Activated naive CD4-positive, alpha-beta T cell treated with anti-CD3 and anti-CD28 coated beads, Interleukin-2, amount 50 U/mL, for 24 hours (primary cell): ENCODE results near the gene CRABP2.
A peak's percentile ranks its signal among the peaks of the same experiment; 100 is the strongest.

Source experiments
- H3K27ac Mint-ChIP-seq: one replicate; pipeline ENCODE4 v1.8.0; 2021; ENCODE audit warnings: mild to moderate bottlenecking, mixed read lengths
- H3K27me3 Mint-ChIP-seq: one replicate; pipeline ENCODE4 v1.8.0; 2021; ENCODE audit warnings: mixed read lengths
- H3K36me3 Mint-ChIP-seq: one replicate; pipeline ENCODE4 v1.8.0; 2021; ENCODE audit warnings: mixed read lengths
- H3K4me1 Mint-ChIP-seq: one replicate; pipeline ENCODE4 v1.8.0; 2021; ENCODE audit warnings: mixed read lengths
- H3K4me3 Mint-ChIP-seq: one replicate; pipeline ENCODE4 v1.8.0; 2021; ENCODE audit warnings: mild to moderate bottlenecking, mixed read lengths
- H3K9me3 Mint-ChIP-seq: one replicate; pipeline ENCODE4 v1.8.0; 2021; ENCODE audit warnings: mixed read lengths

Gene CRABP2

GRCh38 chr1:156727492-156727891, 22.1 kb upstream of the CRABP2 start:
- Mint-ChIP-seq H3K36me3 (peaks cover 9% of the 10 kb centered on the region), H3K27ac (peak overlapping the region; percentile 99), H3K4me3 (no peak overlapping the region), H3K4me1 (peaks cover 25% of the 10 kb centered on the region), H3K27me3 (no peaks in the 10 kb centered on the region), H3K9me3 (no peaks in the 10 kb centered on the region)

GRCh38 chr1:156726549-156727226, 21.3 kb upstream of the CRABP2 start:
- Mint-ChIP-seq H3K9me3 (no peaks in the 10 kb centered on the region), H3K27ac (no peak overlapping the region), H3K4me3 (no peak overlapping the region), H3K4me1 (peaks cover 25% of the 10 kb centered on the region), H3K27me3 (no peaks in the 10 kb centered on the region), H3K36me3 (peaks cover 9% of the 10 kb centered on the region)

GRCh38 chr1:156725683-156726280, 20.4 kb upstream of the CRABP2 start:
- Mint-ChIP-seq H3K36me3 (peaks cover 9% of the 10 kb centered on the region), H3K4me1 (peaks cover 25% of the 10 kb centered on the region), H3K9me3 (no peaks in the 10 kb centered on the region), H3K27ac (no peak overlapping the region), H3K27me3 (no peaks in the 10 kb centered on the region), H3K4me3 (no peak overlapping the region)

- H3K4me3 Mint-ChIP-seq, result no peak overlapping the region
- peaks cover 14% of the 10 kb centered on the region for H3K36me3 Mint-ChIP-seq
- no peaks in the 10 kb centered on the region for H3K9me3 Mint-ChIP-seq
- no peaks in the 10 kb centered on the region for H3K27me3 Mint-ChIP-seq
- H3K27ac Mint-ChIP-seq, result no peak overlapping the region
- peaks cover 16% of the 10 kb centered on the region for H3K4me1 Mint-ChIP-seq
Observed at GRCh38 chr1:156721535-156721934, 16.2 kb upstream of the CRABP2 start.

- Mint-ChIP-seq H3K4me1 (peaks cover 16% of the 10 kb centered on the region), H3K36me3 (peaks cover 14% of the 10 kb centered on the region), H3K27ac (no peak overlapping the region), H3K4me3 (no peak overlapping the region), H3K27me3 (no peaks in the 10 kb centered on the region), H3K9me3 (no peaks in the 10 kb centered on the region)
Observed at GRCh38 chr1:156721131-156721530, 15.7 kb upstream of the CRABP2 start.

GRCh38 chr1:156717351-156717750, 12.0 kb upstream of the CRABP2 start:
- H3K4me3 Mint-ChIP-seq, result no peak overlapping the region
- no peak overlapping the region for H3K27ac Mint-ChIP-seq
- H3K36me3 Mint-ChIP-seq, result peaks cover 9% of the 10 kb centered on the region
- no peaks in the 10 kb centered on the region for H3K9me3 Mint-ChIP-seq
- no peaks in the 10 kb centered on the region for H3K27me3 Mint-ChIP-seq
- no peaks in the 10 kb centered on the region for H3K4me1 Mint-ChIP-seq

- H3K27ac Mint-ChIP-seq, result no peak overlapping the region
- H3K9me3 Mint-ChIP-seq, result no peaks in the 10 kb centered on the region
- no peak overlapping the region for H3K4me3 Mint-ChIP-seq
- H3K27me3 Mint-ChIP-seq, result no peaks in the 10 kb centered on the region
- no peaks in the 10 kb centered on the region for H3K4me1 Mint-ChIP-seq
- H3K36me3 Mint-ChIP-seq, result peaks cover 7% of the 10 kb centered on the region
Observed at GRCh38 chr1:156714830-156715229, 9.4 kb upstream of the CRABP2 start.

GRCh38 chr1:156712626-156713025, 7.2 kb upstream of the CRABP2 start:
- Mint-ChIP-seq H3K4me3 (no peak overlapping the region), H3K4me1 (no peaks in the 10 kb centered on the region), H3K36me3 (peaks cover 7% of the 10 kb centered on the region), H3K27ac (no peak overlapping the region), H3K27me3 (no peaks in the 10 kb centered on the region), H3K9me3 (no peaks in the 10 kb centered on the region)

- Mint-ChIP-seq H3K27me3 (no peaks in the 10 kb centered on the region), H3K9me3 (no peaks in the 10 kb centered on the region), H3K4me1 (peaks cover 9% of the 10 kb centered on the region), H3K36me3 (peaks cover 4% of the 10 kb centered on the region), H3K4me3 (no peak overlapping the region), H3K27ac (no peak overlapping the region)
Observed at GRCh38 chr1:156711011-156711817, 5.8 kb upstream of the CRABP2 start.

GRCh38 chr1:156709757-156710489, 4.5 kb upstream of the CRABP2 start:
- no peaks in the 10 kb centered on the region for H3K36me3 Mint-ChIP-seq

GRCh38 chr1:156709031-156709430, 3.6 kb upstream of the CRABP2 start:
- no peaks in the 10 kb centered on the region for H3K36me3 Mint-ChIP-seq
- no peak overlapping the region for H3K4me3 Mint-ChIP-seq
- H3K27ac Mint-ChIP-seq, result no peak overlapping the region

More at GRCh38 chr1:156709757-156710489, 4.5 kb upstream of the CRABP2 start:
- Mint-ChIP-seq H3K27me3 (no peaks in the 10 kb centered on the region), H3K4me3 (no peak overlapping the region), H3K27ac (no peak overlapping the region), H3K9me3 (no peaks in the 10 kb centered on the region), H3K4me1 (peaks cover 16% of the 10 kb centered on the region)

GRCh38 chr1:156708218-156708661, 2.9 kb upstream of the CRABP2 start:
- H3K36me3 Mint-ChIP-seq, result no peaks in the 10 kb centered on the region
- H3K27ac Mint-ChIP-seq, result no peak overlapping the region
- peaks cover 16% of the 10 kb centered on the region for H3K4me1 Mint-ChIP-seq
- no peak overlapping the region for H3K4me3 Mint-ChIP-seq
- H3K9me3 Mint-ChIP-seq, result no peaks in the 10 kb centered on the region
- H3K27me3 Mint-ChIP-seq, result peaks cover 3% of the 10 kb centered on the region

More at GRCh38 chr1:156709031-156709430, 3.6 kb upstream of the CRABP2 start:
- Mint-ChIP-seq H3K9me3 (no peaks in the 10 kb centered on the region), H3K27me3 (no peaks in the 10 kb centered on the region), H3K4me1 (peaks cover 16% of the 10 kb centered on the region)

GRCh38 chr1:156707417-156708217, 2.2 kb upstream of the CRABP2 start:
- no peaks in the 10 kb centered on the region for H3K9me3 Mint-ChIP-seq
- peaks cover 3% of the 10 kb centered on the region for H3K27me3 Mint-ChIP-seq
- peak overlapping the region; percentile 59 for H3K4me3 Mint-ChIP-seq
- no peaks in the 10 kb centered on the region for H3K36me3 Mint-ChIP-seq
- no peak overlapping the region for H3K27ac Mint-ChIP-seq
- H3K4me1 Mint-ChIP-seq, result peaks cover 16% of the 10 kb centered on the region

- peaks cover 3% of the 10 kb centered on the region for H3K27me3 Mint-ChIP-seq
- no peaks in the 10 kb centered on the region for H3K36me3 Mint-ChIP-seq
- H3K4me1 Mint-ChIP-seq, result peaks cover 16% of the 10 kb centered on the region
- H3K4me3 Mint-ChIP-seq, result peak overlapping the region; percentile 90
- H3K9me3 Mint-ChIP-seq, result no peaks in the 10 kb centered on the region
- H3K27ac Mint-ChIP-seq, result peak overlapping the region; percentile 46
Observed at GRCh38 chr1:156706657-156707416, 1.5 kb upstream of the CRABP2 start.
